Measurements from ENCODE around the gene ADGRG1.

DNA sequence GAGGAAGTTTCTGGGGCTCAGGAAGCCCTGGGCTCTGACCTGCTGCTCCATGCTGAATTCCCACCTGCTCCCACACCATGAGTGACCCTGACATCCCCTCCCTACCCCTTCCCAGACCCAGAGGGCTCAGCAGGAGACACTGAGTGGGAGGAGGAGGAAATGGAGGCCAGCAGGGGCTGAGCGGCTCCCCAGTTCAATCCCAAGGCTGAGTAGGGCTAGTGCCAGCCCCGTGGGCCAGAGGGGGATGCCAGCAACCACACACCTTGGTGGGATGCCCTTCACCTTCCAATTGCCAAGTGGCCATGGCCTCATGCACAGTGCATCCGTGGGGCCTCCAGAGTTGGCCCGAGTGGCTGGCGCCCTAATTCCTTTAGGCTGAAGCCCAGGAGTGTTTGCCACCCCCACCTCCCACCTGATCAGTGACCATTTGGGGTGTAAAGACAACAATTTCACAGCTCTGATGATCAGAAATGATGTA is 38.7 kb downstream of the ADGRG1 start:
- TF ChIP-seq, protein P1, sequence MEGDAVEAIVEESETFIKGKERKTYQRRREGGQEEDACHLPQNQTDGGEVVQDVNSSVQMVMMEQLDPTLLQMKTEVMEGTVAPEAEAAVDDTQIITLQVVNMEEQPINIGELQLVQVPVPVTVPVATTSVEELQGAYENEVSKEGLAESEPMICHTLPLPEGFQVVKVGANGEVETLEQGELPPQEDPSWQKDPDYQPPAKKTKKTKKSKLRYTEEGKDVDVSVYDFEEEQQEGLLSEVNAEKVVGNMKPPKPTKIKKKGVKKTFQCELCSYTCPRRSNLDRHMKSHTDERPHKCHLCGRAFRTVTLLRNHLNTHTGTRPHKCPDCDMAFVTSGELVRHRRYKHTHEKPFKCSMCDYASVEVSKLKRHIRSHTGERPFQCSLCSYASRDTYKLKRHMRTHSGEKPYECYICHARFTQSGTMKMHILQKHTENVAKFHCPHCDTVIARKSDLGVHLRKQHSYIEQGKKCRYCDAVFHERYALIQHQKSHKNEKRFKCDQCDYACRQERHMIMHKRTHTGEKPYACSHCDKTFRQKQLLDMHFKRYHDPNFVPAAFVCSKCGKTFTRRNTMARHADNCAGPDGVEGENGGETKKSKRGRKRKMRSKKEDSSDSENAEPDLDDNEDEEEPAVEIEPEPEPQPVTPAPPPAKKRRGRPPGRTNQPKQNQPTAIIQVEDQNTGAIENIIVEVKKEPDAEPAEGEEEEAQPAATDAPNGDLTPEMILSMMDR (IDR thresholded peaks at IDR 0.05): no peak
- no peak for TF ChIP-seq POLR2A (IDR thresholded peaks at IDR 0.05)
